GM21576 (cell line): ENCODE measurements around the gene TBC1D2.
"Not testable (repeated sequence)": the region's sequence is repeated elsewhere in the genome, so short reads cannot be mapped to it uniquely, and the experiment has no call there.

Source experiments
- ATAC-seq: cut with Tn5 transposase; IDR thresholded peaks from one replicate; pipeline ENCODE4 v1.9.1; 2021; ENCODE audit warnings: mild to moderate bottlenecking, moderate library complexity; ENCODE audit not compliant: unreplicated experiment

The TBC1D2 gene

GRCh38 chr9:98255578-98256296 is at the start of gene TBC1D2:
TBC1D2 (minus strand) TSS chr9:98255649; CDS start chr9:98255541, 108 bp downstream.
- peak; percentile 85 for ATAC-seq

- no peak for ATAC-seq
These were observed 48.9 kb upstream of the TBC1D2 start for GRCh38 chr9:98304381-98304780.

GRCh38 chr9:98303633-98304125 is 48.2 kb upstream of the TBC1D2 start:
- no peak for ATAC-seq

- no peak for ATAC-seq
These were observed 47.6 kb upstream of the TBC1D2 start for GRCh38 chr9:98302938-98303632.

DNA sequence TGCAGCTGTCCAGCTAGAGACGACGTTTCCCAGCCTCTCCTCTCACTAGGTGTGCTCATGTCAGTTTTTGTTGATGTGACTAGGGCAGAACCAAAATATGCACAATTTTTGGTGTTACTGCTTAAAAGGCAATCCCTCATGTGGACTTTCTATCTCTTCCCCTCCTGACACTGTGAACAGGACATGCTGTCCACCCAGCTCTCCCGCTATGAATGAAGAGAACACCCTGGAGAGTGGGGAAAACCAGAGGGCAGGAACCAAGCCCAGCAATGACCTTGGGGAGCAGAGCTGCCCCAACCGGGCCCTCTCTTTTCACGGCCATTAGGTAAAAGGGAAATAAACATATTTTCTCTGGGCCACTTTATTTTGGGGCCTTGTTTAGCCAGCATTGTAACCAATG is 46.7 kb upstream of the TBC1D2 start:
- no peak for ATAC-seq

- ATAC-seq, result no peak
These were observed 45.2 kb upstream of the TBC1D2 start for GRCh38 chr9:98300611-98301010.

DNA sequence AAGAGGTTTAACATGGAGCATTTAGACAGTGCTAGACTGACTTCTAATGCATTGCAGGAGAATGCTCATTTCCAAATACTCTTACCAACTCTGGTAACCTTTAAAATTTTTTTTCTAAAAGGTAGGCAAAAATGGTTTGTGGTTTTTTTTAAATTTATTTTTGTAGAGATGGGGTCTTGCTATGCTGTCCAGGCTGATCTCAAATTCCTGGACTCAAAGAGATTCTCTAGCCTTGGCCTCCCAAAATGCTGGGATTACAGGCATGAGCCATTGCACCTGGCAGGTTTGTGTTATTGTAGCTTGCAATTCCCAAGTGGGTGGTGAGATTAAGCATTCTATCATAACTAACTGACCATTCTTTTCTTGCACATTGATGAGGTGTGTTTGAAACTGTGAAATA is 43.0 kb upstream of the TBC1D2 start:
- no peak for ATAC-seq

GRCh38 chr9:98295824-98296223 is 40.4 kb upstream of the TBC1D2 start:
- no peak for ATAC-seq

- ATAC-seq, result no peak
These were observed 36.4 kb upstream of the TBC1D2 start for GRCh38 chr9:98291820-98292219.

DNA sequence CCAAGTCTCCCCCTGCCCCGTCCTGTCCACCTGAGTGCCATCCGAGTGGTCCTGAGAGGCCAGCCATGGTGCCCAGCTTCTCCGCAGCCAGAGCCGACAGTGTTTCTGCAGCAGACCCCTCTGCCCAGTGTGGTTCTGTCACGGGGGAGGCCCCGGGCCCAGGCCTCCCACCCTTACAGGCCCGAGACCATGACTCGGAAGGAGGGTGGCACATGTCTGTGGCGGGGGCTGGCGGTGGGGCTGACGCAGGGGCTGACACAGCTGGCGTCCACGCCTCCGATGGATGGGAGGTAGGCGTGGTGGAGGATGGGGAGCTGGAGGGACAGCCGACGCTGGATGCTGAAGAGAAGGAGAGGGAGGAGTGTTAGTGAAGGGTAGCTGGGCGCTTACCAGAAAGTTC is 35.0 kb upstream of the TBC1D2 start:
- ATAC-seq, result no peak

DNA sequence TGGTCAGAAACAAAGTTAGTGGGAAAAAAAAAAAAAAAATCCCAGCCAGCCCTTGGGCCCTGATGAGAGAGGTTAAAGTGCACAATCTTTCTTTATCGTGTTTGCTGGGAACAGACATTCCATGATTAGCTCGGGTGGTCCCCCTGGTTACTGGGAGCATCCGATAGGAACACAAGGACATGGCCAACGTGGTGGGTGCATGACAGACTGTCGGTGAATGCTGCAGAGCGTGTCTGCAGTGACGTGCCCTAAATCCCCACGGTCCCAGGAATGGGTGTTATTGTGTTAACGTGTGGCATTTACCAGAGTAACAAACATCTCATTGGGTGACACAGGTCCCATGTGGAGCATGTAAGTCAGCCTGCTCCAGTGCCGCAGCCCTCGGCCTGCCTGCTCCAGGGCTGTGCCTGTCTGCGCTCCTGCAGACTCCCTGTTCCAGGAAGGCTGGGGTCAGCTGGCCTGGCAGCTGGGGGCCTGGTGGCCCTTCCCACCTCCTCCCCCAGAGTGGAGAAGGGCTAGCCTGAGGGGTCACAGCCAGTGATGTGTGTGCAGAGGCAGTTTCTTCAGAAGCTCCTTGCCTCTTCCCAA is 34.3 kb upstream of the TBC1D2 start:
- ATAC-seq, result no peak

DNA sequence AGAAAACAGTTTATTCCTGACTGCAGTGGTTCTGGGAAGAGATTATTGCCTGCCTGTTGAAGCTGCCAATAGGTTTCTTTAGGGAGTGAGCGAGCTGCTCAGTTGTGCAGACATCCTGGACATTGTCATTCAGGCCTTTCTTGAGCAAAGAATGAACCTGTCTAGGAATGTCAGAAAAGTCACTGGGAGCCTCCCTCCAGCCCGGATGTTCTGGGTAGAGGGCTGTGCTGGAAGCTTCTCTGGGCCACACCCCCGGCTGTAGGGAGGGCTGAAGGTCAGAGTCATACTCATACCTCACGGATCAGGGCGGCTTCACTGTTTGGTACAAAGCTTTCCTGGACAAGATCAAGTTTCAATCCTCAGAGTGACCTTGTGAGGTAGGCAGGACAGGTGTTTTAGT is 33.4 kb upstream of the TBC1D2 start:
- no peak for ATAC-seq

GRCh38 chr9:98287384-98287783 is 31.9 kb upstream of the TBC1D2 start:
- no peak for ATAC-seq

DNA sequence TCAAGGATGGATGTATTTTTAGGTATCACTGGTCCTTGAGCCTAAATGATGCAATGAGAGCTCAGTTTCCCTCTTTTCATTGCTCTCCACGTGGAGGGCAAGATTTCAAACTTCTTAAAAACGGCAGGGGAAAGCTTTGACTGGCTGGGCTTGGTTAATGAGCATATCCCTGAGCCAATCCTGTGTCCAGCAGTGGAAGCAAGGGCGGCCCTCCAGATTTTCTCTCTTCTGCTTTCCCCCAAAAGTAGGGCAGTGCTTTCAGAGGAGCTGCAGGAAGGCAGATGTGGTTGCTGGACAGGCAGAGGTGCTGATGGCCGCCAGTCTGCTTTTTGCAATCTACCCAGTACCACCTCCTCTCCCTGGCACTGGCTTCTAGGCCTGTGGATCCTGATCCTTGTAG is 30.0 kb upstream of the TBC1D2 start:
- no peak for ATAC-seq

DNA sequence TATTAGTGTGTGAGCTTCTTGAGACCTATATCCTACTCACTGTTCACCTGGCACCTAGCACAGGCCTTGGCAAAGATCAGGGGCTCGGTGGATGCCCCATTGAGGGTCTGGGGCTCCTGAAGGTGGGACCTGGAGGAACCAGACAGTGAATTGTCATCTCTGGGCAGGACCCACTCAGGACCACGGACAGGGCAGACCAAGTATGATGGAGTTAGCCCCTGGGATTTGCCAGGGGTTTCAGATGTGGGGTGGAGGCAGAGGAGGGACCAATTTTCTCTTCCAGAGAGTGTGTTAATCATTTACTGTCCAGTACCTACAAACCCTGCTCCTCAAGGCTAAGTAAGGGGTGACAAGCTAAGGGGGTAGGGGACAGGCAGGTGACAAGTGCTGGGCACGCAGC is 29.3 kb upstream of the TBC1D2 start:
- no peak for ATAC-seq

GRCh38 chr9:98283143-98283542 is 27.7 kb upstream of the TBC1D2 start:
- not testable (repeated sequence) for ATAC-seq

DNA sequence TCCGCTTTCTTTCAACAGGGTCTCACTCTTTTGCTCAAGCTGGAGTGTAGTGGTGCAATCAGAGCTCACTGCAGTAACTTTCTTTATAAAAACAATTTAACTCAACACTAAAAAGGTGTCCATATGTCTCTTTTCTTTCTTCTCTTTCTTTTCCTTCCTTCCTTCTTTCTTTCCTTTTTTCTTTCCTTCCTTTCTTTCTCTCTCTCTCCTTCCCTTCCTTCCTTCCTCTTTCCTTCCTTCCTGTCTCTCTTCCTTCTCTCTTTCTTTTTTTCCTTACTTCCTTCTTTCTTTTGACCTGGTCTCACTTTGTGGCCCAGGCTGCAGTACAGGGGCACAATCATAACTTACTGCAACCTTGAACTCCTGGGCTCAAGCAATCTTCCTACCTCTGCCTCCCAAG is 25.8 kb upstream of the TBC1D2 start:
- no peak for ATAC-seq

DNA sequence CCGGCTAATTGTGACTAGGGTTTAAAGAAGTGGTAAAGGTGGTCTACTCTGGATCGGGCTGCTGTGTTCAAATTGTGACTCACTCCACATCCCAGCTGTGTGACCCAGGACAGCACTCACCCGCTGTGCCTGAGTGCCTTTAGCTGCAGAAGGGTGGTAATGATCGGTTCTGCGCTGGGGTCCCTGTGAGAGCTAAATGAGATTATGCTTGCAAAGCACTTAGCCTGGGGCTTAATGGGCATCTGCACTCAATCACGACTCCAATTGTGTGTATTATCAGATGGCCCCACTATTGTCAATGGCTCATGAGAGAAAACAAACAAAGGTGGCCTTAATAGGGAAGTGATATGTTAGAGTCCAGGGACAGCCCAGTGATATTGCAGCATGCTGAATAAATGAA is 25.1 kb upstream of the TBC1D2 start:
- ATAC-seq, result no peak

- ATAC-seq, result no peak
These were observed 24.7 kb upstream of the TBC1D2 start for GRCh38 chr9:98280162-98280561.

GRCh38 chr9:98276907-98277469 is 21.5 kb upstream of the TBC1D2 start:
- no peak for ATAC-seq

DNA sequence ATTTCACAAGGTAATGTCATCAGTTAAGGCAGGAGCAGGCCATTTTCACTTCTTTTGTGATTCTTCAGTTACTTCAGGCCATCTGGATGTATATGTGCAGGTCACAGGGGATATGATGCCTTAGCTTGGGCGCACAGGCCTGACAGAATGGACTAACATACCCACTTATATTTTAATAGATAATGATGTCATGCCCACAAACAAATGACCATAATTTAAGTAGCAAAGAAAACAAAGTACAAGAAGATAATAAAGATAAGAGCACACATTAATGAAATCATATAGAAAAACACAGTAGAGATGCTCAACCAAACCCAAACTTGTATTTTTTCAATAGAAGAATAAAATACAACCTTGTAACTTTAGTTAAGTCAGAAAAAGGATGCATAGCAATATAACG is 19.7 kb upstream of the TBC1D2 start:
- no peak for ATAC-seq

- no peak for ATAC-seq
These were observed 16.6 kb upstream of the TBC1D2 start for GRCh38 chr9:98272083-98272482.
